ENCODE data around the gene ZEB2.

DNA sequence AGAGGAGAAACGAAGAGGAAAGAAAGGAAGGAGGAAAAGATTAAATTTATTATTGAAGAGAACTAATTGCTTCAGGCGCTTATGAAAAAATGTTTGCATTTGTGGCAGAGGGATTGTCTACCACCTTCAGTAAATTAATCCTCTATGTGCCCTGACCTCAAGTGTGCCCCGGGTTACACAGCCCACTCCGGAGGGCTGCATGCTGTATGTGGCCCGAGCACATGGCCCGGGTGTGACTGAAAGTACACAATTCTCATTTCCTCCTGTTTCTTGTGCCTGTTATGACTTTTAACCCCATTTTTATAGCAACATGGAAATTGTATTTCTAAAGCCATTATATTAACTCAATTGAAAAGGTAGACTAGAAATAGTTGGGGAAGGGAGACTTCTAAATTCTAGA, 38.8 kb downstream of the ZEB2 start:
- TF ChIP-seq, protein P1, sequence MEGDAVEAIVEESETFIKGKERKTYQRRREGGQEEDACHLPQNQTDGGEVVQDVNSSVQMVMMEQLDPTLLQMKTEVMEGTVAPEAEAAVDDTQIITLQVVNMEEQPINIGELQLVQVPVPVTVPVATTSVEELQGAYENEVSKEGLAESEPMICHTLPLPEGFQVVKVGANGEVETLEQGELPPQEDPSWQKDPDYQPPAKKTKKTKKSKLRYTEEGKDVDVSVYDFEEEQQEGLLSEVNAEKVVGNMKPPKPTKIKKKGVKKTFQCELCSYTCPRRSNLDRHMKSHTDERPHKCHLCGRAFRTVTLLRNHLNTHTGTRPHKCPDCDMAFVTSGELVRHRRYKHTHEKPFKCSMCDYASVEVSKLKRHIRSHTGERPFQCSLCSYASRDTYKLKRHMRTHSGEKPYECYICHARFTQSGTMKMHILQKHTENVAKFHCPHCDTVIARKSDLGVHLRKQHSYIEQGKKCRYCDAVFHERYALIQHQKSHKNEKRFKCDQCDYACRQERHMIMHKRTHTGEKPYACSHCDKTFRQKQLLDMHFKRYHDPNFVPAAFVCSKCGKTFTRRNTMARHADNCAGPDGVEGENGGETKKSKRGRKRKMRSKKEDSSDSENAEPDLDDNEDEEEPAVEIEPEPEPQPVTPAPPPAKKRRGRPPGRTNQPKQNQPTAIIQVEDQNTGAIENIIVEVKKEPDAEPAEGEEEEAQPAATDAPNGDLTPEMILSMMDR (IDR thresholded peaks at IDR 0.05; ENCODE audit: extremely low read depth in 1 of 2, insufficient read depth in 1 of 2, low read depth in 1 of 2, low read length in 2 of 2), result no peak
- TF ChIP-seq, protein P2, sequence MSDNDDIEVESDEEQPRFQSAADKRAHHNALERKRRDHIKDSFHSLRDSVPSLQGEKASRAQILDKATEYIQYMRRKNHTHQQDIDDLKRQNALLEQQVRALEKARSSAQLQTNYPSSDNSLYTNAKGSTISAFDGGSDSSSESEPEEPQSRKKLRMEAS (IDR thresholded peaks at IDR 0.05; ENCODE audit: insufficient read depth, insufficient read length), result no peak

All from endothelial cell of umbilical vein (primary cell).